Neural cell (in vitro differentiated cells): ENCODE results near the gene FAM216B.

Experiments
- CTCF ChIP-seq: fragments of 450-650 bp; IDR thresholded peaks from 2 replicates; pipeline ENCODE4 v1.5.1; 2014; ENCODE audit warnings: antibody characterized with exemption, mild to moderate bottlenecking, moderate library complexity; ENCODE audit not compliant: poor library complexity, severe bottlenecking
- EP300 ChIP-seq: fragments of 450-650 bp; conservative IDR thresholded peaks from 2 replicates; pipeline ENCODE4 v1.6.1; 2014; ENCODE audit warnings: antibody characterized with exemption, mild to moderate bottlenecking, moderate library complexity; ENCODE audit not compliant: poor library complexity, severe bottlenecking
- EZH2 ChIP-seq: fragments of 200-600, 300-800 bp; shearing (Covaris generic), sonication (generic); IDR thresholded peaks from 2 replicates; pipeline ENCODE4 v1.6.1; 2014; ENCODE audit warnings: antibody characterized with exemption, low read length, borderline replicate concordance, mild to moderate bottlenecking; ENCODE audit not compliant: insufficient read depth, poor library complexity, severe bottlenecking
- MXI1 ChIP-seq: fragments of 450-650 bp; conservative IDR thresholded peaks from 2 replicates; pipeline ENCODE4 v1.6.1; 2014; ENCODE audit warnings: antibody characterized with exemption, mild to moderate bottlenecking; ENCODE audit not compliant: poor library complexity, severe bottlenecking
- POLR2AphosphoS5 ChIP-seq: IDR thresholded peaks from 2 replicates; pipeline ENCODE4 v1.6.1; 2012
- RAD21 ChIP-seq: fragments of 450-650 bp; conservative IDR thresholded peaks from 2 replicates; pipeline ENCODE4 v1.6.1; 2014; ENCODE audit warnings: antibody characterized with exemption, mild to moderate bottlenecking, moderate library complexity
- REST ChIP-seq: IDR thresholded peaks from 2 replicates; pipeline ENCODE4 v1.6.1; 2012; ENCODE audit warnings: borderline replicate concordance
- SMC3 ChIP-seq: fragments of 450-650 bp; conservative IDR thresholded peaks from 2 replicates; pipeline ENCODE4 v1.6.1; 2014; ENCODE audit warnings: antibody characterized with exemption, mild to moderate bottlenecking, moderate library complexity; ENCODE audit not compliant: poor library complexity
- TAF1 ChIP-seq: IDR thresholded peaks from 2 replicates; pipeline ENCODE4 v1.6.1; 2012; ENCODE audit warnings: low read depth

GRCh38 chr13:42807866-42808265, 26.5 kb downstream of the FAM216B start:
- TF ChIP-seq CTCF (no peak), EP300 (no peak), REST (no peak), TAF1 (no peak), POLR2AphosphoS5 (no peak), EZH2 (no peak), SMC3 (no peak), MXI1 (no peak), RAD21 (no peak)
